GM19328 (cell line): Measurements from ENCODE around the gene PPM1H.
A peak's percentile ranks its signal among the peaks of the same experiment; 100 is the strongest.

Source experiments
- ATAC-seq: cut with Tn5 transposase; IDR thresholded peaks from one replicate; pipeline ENCODE4 v1.9.1; 2021; ENCODE audit warnings: mild to moderate bottlenecking, moderate library complexity; ENCODE audit not compliant: unreplicated experiment

The PPM1H gene

GRCh38 chr12:62802321-62802720 lies 132.6 kb downstream of the PPM1H start:
- no peak for ATAC-seq

GRCh38 chr12:62801796-62802195 lies 133.2 kb downstream of the PPM1H start:
- no peak for ATAC-seq

GRCh38 chr12:62800707-62801400 lies 134.1 kb downstream of the PPM1H start:
- no peak for ATAC-seq

- ATAC-seq, result no peak
These were observed 135.1 kb downstream of the PPM1H start for GRCh38 chr12:62799766-62800406.

- ATAC-seq, result peak; percentile 64
These were observed 135.7 kb downstream of the PPM1H start for GRCh38 chr12:62799126-62799736.

- no peak for ATAC-seq
These were observed 140.7 kb downstream of the PPM1H start for GRCh38 chr12:62794218-62794583.

GRCh38 chr12:62793256-62794217 lies 141.4 kb downstream of the PPM1H start:
- no peak for ATAC-seq

- ATAC-seq, result no peak
These were observed 142.6 kb downstream of the PPM1H start for GRCh38 chr12:62792236-62792870.

GRCh38 chr12:62789851-62790250 lies 145.1 kb downstream of the PPM1H start:
- ATAC-seq, result no peak

- ATAC-seq, result no peak
These were observed 147.3 kb downstream of the PPM1H start for GRCh38 chr12:62787611-62788010.

GRCh38 chr12:62787023-62787422 lies 147.9 kb downstream of the PPM1H start:
- no peak for ATAC-seq

- ATAC-seq, result no peak
These were observed 148.9 kb downstream of the PPM1H start for GRCh38 chr12:62785941-62786559.

GRCh38 chr12:62784576-62784975 lies 150.4 kb downstream of the PPM1H start:
- ATAC-seq, result no peak

GRCh38 chr12:62783881-62784280 lies 151.1 kb downstream of the PPM1H start:
- no peak for ATAC-seq

GRCh38 chr12:62781136-62781880 lies 153.6 kb downstream of the PPM1H start:
- no peak for ATAC-seq

- ATAC-seq, result no peak
These were observed 155.5 kb downstream of the PPM1H start for GRCh38 chr12:62779488-62779887.

GRCh38 chr12:62778187-62778586 lies 156.8 kb downstream of the PPM1H start:
- ATAC-seq, result no peak

GRCh38 chr12:62776997-62777396 lies 158.0 kb downstream of the PPM1H start:
- ATAC-seq, result no peak

- ATAC-seq, result no peak
These were observed 158.4 kb downstream of the PPM1H start for GRCh38 chr12:62776575-62776974.

GRCh38 chr12:62774794-62775193 lies 160.2 kb downstream of the PPM1H start:
- no peak for ATAC-seq
